Stimulated activated CD4-positive, alpha-beta T cell treated with anti-CD3 and anti-CD28 coated beads, Interleukin-2, amount 100 ng/mL, for 4 hours (primary cell): ENCODE measurements around the gene NPAS1.
"Not testable (repeated sequence)": the region's sequence is repeated elsewhere in the genome, so short reads cannot be mapped to it uniquely, and the experiment has no call there.

Experiments used
- DNase-seq: peaks from one replicate; pipeline ENCODE4 v3.0.0-alpha.2; 2020; ENCODE audit warnings: low read depth

Gene NPAS1

GRCh38 chr19:46992699-46993535 is 26.7 kb upstream of the NPAS1 start:
- no peak for DNase-seq

DNA sequence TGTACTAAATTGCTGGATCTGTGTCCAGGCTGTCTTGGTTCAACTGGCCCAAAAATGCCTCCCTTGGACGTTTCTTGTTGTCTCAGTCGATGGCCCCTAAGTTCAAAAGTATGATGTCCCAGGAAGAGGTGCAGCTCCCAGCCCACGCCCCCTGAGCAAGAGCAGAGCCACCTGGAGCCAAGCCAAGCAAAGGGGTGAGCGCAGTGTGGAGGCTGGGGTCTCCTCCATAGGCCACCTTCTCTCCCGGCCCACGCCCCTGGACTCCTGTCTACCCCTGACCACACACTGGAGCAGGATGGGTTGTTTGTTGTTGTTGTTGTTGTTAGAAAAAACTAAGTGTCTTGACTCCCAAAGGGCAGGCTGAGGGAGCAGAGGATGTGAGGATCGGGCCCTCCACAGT is 26.0 kb upstream of the NPAS1 start:
- DNase-seq, result no peak

DNA sequence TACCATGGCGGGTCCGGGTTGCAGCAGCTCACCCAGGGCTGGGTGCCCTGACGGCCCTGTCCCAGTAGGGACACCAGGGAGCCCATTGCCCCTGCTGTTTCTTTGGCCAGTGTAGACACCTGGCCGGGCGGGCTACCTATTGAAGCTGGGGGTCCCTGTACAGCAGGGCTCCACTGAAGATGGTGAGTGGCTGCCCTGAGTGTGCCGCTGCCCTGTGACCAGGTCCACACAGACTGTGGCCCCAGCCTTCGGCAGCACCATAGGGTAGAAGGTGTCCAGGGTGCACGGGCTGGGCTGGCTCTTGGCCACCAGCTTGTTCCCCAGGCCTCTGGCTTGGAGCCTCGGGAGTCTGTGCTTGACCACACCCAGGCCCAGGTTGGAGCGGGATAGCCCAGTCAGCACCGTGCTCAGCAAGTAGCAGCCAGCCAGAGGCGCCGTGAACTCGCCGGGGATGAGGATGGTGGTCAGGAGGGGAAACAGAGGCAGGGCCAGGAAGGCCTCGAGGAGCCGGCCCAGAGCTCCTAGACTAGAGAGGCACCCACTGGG is 25.4 kb upstream of the NPAS1 start:
- DNase-seq, result no peak

- DNase-seq, result no peak
Observed at GRCh38 chr19:46995492-46995891, 24.1 kb upstream of the NPAS1 start.

DNA sequence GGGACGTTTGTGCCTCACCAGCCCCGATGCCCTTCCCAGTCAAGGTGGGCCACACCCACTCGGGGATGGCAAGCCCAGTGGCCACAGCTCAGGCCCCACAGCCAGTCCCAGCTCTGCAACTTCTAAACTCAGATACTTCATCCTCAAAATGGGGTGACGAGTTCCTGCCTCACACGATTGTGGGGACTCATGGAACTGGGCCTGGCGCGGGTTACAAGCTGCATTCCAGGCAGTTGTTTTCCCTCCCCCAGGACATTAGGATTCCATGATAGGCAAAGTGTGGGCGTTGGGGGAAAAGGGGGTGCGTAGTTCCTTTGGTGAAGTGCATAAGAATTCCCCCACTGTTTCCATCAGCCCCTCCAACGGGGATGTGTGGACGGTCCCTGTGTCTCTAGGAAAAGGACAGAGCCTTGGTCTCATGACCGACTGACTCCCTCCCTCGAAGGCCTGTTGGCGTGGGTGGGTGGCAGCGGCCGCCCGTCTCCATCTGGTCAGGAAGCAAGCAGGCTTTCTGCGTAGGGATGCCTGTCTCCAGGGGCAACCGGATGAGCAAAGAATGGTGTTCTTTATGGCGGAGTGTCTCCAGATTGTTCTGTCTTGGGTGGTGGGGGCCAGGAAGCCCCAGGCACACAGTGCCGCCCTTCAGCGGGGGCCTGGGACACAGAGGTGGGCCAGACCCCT is 21.1 kb upstream of the NPAS1 start:
- no peak for DNase-seq

DNA sequence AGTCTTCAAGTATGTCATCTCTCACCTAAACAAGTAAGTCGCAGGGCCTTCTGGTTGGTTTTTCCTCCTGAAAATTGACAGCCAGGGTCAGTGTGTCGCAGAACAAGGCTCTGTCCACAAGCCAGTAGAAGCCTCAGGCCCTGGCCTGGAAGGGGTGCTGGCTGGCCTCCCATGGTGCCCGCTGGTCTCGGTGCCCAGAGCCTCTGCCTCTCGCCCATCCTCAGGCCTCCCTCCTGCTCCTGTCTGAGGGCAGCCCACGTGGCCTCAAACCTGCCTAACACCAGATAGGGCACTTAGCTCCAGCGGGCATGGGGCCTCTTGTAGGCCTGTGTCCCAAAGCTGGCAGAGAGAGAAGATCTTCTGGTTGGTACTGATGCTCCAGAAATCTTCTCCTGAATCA is 20.3 kb upstream of the NPAS1 start:
- DNase-seq, result no peak

DNA sequence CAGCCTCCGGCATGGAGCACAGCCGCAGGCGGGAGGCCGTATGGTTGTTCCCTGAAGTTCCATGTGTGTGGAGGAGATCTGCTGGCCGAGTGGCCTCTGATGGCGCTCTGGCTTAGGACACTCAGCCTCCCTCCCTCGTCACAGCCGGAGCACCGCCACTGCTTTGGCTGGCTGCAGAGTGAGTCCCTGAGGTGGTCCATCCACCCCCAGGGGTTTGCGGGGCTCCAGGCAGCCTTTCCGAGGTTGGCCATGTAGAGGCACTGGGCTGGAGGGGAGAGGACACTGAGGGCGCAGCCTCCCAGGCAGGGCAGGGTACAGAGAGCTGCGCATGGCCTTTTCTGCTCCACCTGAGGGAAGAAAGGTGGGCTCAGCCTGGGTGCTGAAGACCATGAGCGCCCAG is 19.8 kb upstream of the NPAS1 start:
- DNase-seq, result no peak

- no peak for DNase-seq
Observed at GRCh38 chr19:47000373-47000772, 19.3 kb upstream of the NPAS1 start.

GRCh38 chr19:47001584-47001983 is 18.1 kb upstream of the NPAS1 start:
- no peak for DNase-seq

DNA sequence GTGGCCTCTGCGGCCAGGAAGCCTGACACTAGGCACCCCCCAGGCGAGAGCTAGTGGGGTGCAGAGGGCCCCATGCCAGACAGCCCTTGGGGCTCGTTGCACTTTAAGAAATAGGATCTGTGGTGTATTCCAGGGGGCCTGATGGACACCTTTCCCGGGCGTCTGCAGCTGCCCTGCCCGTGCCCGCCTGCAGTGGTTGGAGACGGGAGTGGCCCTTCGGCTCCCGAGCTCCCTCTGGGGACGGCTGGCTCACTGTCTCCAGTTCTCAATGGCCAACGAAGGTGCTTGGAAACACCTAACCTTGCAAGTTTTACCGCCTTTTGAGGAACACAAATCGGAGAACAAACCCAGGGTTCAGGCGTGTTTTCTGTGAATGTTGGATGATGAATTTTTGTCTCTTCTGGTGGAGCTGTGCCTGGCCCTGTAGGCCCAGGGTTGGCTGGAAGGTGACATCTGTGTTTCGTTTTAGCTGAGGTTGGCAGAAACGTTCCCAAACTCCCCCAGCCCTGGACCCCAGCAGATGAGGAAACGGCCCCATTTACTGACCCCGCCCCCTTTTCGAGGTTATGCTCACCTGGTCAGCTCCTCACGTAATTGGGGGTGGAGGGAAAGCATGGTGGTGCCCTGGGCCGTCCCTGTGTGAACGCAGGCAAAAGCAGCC is 17.4 kb upstream of the NPAS1 start:
- no peak for DNase-seq

GRCh38 chr19:47002853-47003610 is 16.6 kb upstream of the NPAS1 start:
- no peak for DNase-seq

DNA sequence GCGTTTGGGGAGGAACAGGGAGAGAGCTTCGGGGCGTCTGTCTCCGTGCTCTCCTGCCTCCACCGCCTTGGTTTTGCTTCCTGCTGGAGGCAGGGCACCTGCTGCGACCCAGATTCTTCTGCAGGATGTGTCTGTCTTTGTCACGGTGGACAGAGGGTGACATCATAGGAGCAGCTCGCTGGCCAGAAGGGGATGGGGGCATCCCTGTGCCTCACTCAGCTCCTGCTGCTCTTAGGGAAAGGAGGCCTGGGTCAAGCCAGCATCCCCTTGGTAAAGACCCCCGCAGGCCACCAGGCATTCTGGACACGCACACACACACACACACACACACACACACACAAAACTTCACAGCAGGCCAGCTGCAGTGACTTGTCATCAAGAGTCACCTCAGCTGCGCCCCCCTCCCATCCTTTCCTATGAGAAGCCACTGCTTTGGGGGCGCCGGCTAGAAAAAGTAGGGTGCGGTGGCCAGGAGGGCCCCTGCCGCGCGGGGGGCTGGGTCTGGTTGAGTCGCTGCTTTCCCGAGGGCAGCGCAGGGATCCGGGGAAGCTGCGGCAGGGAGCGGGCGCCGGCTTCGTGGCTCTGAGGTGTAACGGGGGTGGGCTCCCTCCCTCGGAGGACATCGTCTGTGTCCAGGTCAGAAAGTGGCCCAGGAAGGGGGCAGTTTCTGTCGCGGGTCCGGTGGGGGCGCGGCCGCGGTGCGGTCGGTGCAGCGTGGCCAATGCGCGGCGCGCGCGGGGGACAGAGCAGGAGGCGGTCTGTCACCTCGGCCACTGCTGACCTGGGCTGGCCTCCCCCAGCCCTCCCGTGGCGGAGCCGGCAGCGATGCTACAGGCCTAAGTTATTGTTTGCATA is 15.8 kb upstream of the NPAS1 start:
- DNase-seq, result no peak

DNA sequence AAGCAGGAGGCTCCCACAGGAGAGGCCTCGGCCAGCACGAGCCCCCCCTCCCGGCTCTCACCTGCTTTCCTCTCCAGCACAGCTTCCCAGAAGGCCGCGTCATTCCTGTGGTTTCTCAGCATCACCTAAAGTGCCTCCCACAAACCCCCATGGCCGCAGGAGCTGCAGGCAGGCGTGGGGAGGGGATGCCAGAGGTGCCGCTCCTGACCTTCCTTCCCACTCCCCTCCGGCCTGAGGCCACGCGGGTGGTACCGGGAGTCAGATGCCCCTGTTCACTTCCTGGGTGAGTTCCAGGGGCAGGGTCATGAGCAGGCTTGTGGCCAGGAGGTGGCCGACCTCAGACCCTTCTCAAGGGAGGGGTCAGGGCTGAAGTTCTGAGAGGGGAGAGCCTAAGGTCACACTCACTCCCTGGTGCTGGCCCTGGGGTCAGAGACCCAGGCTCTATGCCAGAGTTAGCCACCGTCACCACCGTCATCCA is 14.4 kb upstream of the NPAS1 start:
- DNase-seq, result no peak

- DNase-seq, result no peak
Observed at GRCh38 chr19:47005873-47006272, 13.8 kb upstream of the NPAS1 start.

- DNase-seq, result no peak
Observed at GRCh38 chr19:47006496-47006895, 13.1 kb upstream of the NPAS1 start.

GRCh38 chr19:47010549-47010948 is 9.1 kb upstream of the NPAS1 start:
- DNase-seq, result not testable (repeated sequence)

DNA sequence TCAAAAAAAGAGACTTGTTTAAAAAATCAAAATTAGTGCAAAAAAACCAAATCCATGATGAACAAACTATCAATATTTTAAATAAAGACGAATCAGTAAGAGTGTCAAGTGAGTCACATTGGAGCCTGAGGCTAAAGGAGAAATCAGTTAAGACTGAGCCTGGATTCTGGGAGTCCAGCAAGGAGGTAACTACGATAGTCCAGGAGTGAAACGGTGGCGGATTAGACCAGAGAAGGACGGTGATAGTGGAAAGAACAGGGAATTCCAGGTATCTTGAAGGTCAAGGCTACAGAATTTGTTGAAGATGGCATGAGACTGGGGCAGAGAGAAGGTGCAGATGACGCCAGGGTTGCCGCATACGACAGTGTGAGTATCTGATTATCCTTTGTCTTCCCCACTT is 7.0 kb upstream of the NPAS1 start:
- DNase-seq, result no peak

GRCh38 chr19:47013041-47013517 is 6.6 kb upstream of the NPAS1 start:
- peak; percentile 47 for DNase-seq

- DNase-seq, result no peak
Observed at GRCh38 chr19:47018923-47019322, 714 bp upstream of the NPAS1 start.

GRCh38 chr19:47020132-47020805 is 632 bp downstream of the NPAS1 start:
- DNase-seq, result no peak
